OCI-LY7 (cell line): Measurements from ENCODE around the gene RGS19. TPM values are rescaled to one million over a fixed set of nuclear protein-coding genes. Genes with fewer than 3 reads are reported as not detected.

Experiments
- BruUV-seq: library from RNA; stranded (reverse); fragments of 400-500 nt; replicated peaks from 2 replicates; lab custom pipeline; 2021; lab: Mats Ljungman, UMichigan
- CTCF ChIA-PET: fragments of 300-600 bp; sonication (Branson Sonifier 250); formaldehyde crosslinking; loops from one replicate; lab custom pipeline; 2022; ENCODE audit warnings: antibody characterized with exemption; ENCODE audit not compliant: unreplicated experiment; lab: Charles Lee
- POLR2A ChIA-PET: fragments of 300-600 bp; sonication (Branson Sonifier 250); formaldehyde crosslinking; loops from one replicate; lab custom pipeline; 2022; ENCODE audit warnings: antibody characterized with exemption; lab: Charles Lee
- DNase-seq: peaks from one replicate; pipeline ENCODE4 v3.0.0-alpha.2; 2015; ENCODE audit warnings: low spot score
- H2AFZ ChIP-seq: fragments of 200-600 bp; sonication (generic), shearing (Covaris generic); 2 replicates; pipeline ENCODE4 v1.6.1; 2014; ENCODE audit warnings: mild to moderate bottlenecking, antibody characterized with exemption, low read length, moderate library complexity
- H3K27ac ChIP-seq: fragments of 200-600 bp; sonication (generic); 2 replicates; pipeline ENCODE4 v1.5.1; 2014; ENCODE audit warnings: mixed run types, low read depth, mild to moderate bottlenecking, moderate library complexity, low read length, inconsistent platforms; ENCODE audit not compliant: poor library complexity, severe bottlenecking
- H3K36me3 ChIP-seq: fragments of 200-600 bp; sonication (generic); 2 replicates; pipeline ENCODE4 v1.6.1; 2014; ENCODE audit warnings: mild to moderate bottlenecking, antibody characterized with exemption, low read length, moderate library complexity, mixed read lengths; ENCODE audit not compliant: insufficient read depth
- H3K4me1 ChIP-seq: fragments of 200-600 bp; sonication (generic); 2 replicates; pipeline ENCODE4 v1.5.1; 2014; ENCODE audit warnings: mild to moderate bottlenecking, low read length; ENCODE audit not compliant: insufficient read depth, poor library complexity, severe bottlenecking
- H3K4me2 ChIP-seq: fragments of 200-600 bp; sonication (generic); 2 replicates; pipeline ENCODE4 v1.6.1; 2014; ENCODE audit warnings: mild to moderate bottlenecking, low read length
- H3K4me3 ChIP-seq: fragments of 200-600 bp; sonication (generic); 2 replicates; pipeline ENCODE4 v1.5.1; 2014; ENCODE audit warnings: mild to moderate bottlenecking, low read depth, low read length; ENCODE audit not compliant: poor library complexity, severe bottlenecking
- H3K79me2 ChIP-seq: fragments of 200-600 bp; sonication (generic); 2 replicates; pipeline ENCODE4 v1.6.1; 2016; ENCODE audit warnings: low read depth, mild to moderate bottlenecking, low read length, moderate library complexity, mixed read lengths; ENCODE audit not compliant: insufficient read depth
- H3K9me2 ChIP-seq: fragments of 200-600 bp; sonication (generic); 2 replicates; pipeline ENCODE4 v1.6.1; 2016; ENCODE audit warnings: mild to moderate bottlenecking, low read length, mixed read lengths; ENCODE audit not compliant: insufficient read depth
- H3K9me3 ChIP-seq: fragments of 200-600 bp; sonication (generic); 2 replicates; pipeline ENCODE4 v1.6.1; 2014; ENCODE audit warnings: mild to moderate bottlenecking, mixed run types, low read length, mixed read lengths
- H4K20me1 ChIP-seq: fragments of 200-600 bp; sonication (generic); 2 replicates; pipeline ENCODE4 v1.6.1; 2014; ENCODE audit warnings: mild to moderate bottlenecking, antibody characterized with exemption, low read length, moderate library complexity, mixed read lengths; ENCODE audit not compliant: insufficient read depth
- EZH2phosphoT487 ChIP-seq: fragments of 200-600 bp; sonication (generic); IDR thresholded peaks from 2 replicates; pipeline ENCODE4 v1.6.1; 2018; ENCODE audit warnings: low read depth, borderline replicate concordance, mild to moderate bottlenecking, mixed run types, antibody characterized with exemption, low read length, moderate library complexity, mixed read lengths
- intact Hi-C: fragments of 100-400 bp; cut with micrococcal nuclease; formaldehyde crosslinking; loops from one replicate; pipeline ENCODE4 v1.10.0; 2022; ENCODE audit not compliant: unreplicated experiment
- total RNA-seq, 2 experiments: library from RNA; depleted of rRNA in 1 of 2; stranded (reverse); fragments of >200 nt in 1 of 2; shearing (Covaris generic) in 1 of 2; gene quantifications; 2 replicates each; pipeline ENCODE4 v1.2.3, GENCODE V29; 2014 to 2022
- TF ChIP-seq, protein P1 (sequence below): fragments of 200-600 bp; sonication (generic); conservative IDR thresholded peaks from 2 replicates; pipeline ENCODE4 v1.5.1; 2014; ENCODE audit warnings: mild to moderate bottlenecking, antibody characterized with exemption, low read length, moderate library complexity, mixed read lengths

RGS19 gene
- total RNA-seq, 2 experiments from 2014 or later, result 69.4 to 106 TPM

DNA sequence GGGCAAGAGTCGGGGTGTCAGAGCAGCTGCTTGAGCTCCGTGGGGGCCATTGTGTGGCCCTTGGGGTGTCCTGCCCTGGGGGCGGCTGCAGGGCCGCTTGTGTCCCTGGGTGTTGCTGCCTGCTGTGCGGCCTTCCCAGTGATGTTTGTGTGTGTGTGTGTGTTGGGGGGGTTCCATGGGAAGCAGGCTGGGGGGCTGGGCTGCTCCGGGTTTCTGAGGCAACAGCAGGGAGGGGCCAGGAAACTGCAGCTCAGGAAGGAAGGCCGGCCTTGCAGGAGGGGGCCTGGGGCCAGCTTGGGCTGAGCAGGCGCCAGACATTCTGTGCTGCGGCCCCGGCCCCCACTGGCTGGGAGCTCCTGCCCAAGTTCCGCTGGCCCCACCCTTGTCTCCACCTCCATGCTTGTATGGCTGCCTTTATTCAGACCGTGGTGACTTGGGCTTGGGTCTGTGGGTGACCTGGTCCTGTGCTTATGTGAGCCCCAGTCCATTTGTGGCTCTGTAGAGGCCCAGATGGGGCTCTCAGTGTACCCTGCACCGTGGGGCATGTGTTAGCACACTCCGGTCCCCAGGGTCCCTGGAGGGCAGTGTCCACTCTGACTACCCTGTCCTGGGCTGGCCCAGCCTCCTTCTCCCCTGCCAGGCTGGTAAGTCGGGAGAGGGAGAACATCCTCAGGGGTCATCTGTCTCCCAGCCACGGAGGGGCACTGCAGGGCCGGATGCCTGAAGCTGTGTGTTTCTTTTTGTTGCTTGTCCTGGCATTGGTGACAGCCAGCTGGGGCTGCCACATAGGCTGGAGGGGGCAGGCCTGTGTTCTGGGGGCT is 25.3 kb downstream of the RGS19 start:
- no peak overlapping the region for H3K4me3 ChIP-seq
- no peak overlapping the region for H3K27ac ChIP-seq
- H3K9me2 ChIP-seq, result no peaks in the 10 kb centered on the region
- no peaks in the 10 kb centered on the region for H4K20me1 ChIP-seq
- no peaks in the 10 kb centered on the region for H3K36me3 ChIP-seq
- peaks cover 14% of the 10 kb centered on the region for H3K4me1 ChIP-seq
- H3K4me2 ChIP-seq, result no peak overlapping the region
- no peak for TF ChIP-seq EZH2phosphoT487
- TF ChIP-seq, protein P1, sequence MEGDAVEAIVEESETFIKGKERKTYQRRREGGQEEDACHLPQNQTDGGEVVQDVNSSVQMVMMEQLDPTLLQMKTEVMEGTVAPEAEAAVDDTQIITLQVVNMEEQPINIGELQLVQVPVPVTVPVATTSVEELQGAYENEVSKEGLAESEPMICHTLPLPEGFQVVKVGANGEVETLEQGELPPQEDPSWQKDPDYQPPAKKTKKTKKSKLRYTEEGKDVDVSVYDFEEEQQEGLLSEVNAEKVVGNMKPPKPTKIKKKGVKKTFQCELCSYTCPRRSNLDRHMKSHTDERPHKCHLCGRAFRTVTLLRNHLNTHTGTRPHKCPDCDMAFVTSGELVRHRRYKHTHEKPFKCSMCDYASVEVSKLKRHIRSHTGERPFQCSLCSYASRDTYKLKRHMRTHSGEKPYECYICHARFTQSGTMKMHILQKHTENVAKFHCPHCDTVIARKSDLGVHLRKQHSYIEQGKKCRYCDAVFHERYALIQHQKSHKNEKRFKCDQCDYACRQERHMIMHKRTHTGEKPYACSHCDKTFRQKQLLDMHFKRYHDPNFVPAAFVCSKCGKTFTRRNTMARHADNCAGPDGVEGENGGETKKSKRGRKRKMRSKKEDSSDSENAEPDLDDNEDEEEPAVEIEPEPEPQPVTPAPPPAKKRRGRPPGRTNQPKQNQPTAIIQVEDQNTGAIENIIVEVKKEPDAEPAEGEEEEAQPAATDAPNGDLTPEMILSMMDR, result peak; percentile 72
- intact Hi-C loops, result loop anchor here (1.0 kb wide), 2 partner anchors 29 to 66 kb away; no protein-coding TSS in a partner anchor
- no TSS peak for BruUV-seq
- POLR2A ChIA-PET, result interaction anchor here (0.7 kb wide), 1 partner anchor 22 kb away, joined by 3 read pairs; no protein-coding TSS in a partner anchor
- H2AFZ ChIP-seq, result no peak overlapping the region
- no peaks in the 10 kb centered on the region for H3K79me2 ChIP-seq
- CTCF ChIA-PET, result interaction anchor here (0.8 kb wide), 1 partner anchor 65 kb away, joined by 3 read pairs; no protein-coding TSS in a partner anchor
- peak; percentile 69 for DNase-seq
- no peaks in the 10 kb centered on the region for H3K9me3 ChIP-seq

DNA sequence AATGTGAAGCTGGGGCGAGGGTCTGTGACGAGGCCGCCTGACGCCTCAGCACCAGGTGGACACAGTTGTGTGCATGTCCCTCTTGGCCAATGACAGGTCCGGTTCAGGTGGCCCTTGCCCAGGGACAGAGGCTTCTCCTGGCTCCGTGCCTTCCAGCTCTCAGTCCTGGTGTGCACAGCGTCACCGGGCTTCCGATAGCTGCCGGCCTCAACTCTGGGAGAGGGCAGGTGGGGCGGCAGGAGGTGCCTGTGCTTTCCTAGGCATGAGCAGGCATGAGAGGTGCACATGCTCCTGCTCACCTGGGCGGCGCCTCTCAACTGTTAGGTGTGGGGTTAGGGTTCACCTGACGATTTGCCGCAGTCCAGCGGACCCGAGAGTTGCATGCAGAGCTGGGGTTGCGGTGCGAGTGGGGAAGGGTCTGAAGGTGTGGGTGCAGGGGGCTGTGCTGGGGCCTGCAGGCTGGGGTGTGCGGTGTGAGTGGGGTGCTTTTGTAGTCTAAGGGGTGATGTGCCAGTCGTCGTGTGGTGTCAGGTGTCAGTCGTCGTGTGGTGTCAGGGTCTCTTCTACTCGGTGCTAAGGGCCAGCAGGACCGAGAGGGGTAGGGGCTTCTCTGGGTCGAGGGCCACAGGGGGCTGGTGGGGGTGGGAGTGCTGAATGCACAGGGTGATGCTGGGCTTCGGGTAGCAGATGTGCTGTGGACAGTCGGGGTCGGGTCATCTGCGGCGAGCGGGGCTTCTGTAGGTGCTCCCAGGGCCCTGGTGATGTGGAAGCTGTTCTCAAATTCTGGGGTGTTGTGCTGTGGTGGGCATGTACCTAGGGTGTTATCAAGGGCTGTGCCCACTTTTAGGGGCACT is 26.1 kb downstream of the RGS19 start:
- Histone ChIP-seq H3K36me3 (no peaks in the 10 kb centered on the region), H3K79me2 (no peaks in the 10 kb centered on the region), H3K9me2 (no peaks in the 10 kb centered on the region), H3K4me3 (no peak overlapping the region), H3K9me3 (no peaks in the 10 kb centered on the region), H3K4me2 (no peak overlapping the region), H4K20me1 (no peaks in the 10 kb centered on the region), H3K4me1 (peaks cover 9% of the 10 kb centered on the region), H2AFZ (no peak overlapping the region), H3K27ac (no peak overlapping the region)
- ChIA-PET CTCF (no interaction called here), POLR2A (interaction anchor here (0.6 to 1.2 kb wide), 2 partner anchors 36 to 67 kb away, joined by 3 read pairs; no protein-coding TSS in a partner anchor)
- TF ChIP-seq, protein P1, result no peak
- no peak for TF ChIP-seq EZH2phosphoT487
- no peak for DNase-seq
- intact Hi-C loops, result no loop called here
- no TSS peak for BruUV-seq
